Erythroblast (primary cell): ENCODE data around the gene CYBC1.

Experiments used
- GATA1 ChIP-seq: IDR thresholded peaks from 2 replicates; pipeline ENCODE4 v1.6.1; 2011; ENCODE audit warnings: low read depth, mild to moderate bottlenecking, control low read depth, low read length, moderate library complexity
- POLR2A ChIP-seq: IDR thresholded peaks from 2 replicates; pipeline ENCODE4 v1.6.1; 2011; ENCODE audit warnings: mild to moderate bottlenecking, low read length

- no peak for TF ChIP-seq POLR2A
- no peak for TF ChIP-seq GATA1
These were observed 13.5 kb upstream of the CYBC1 start for GRCh38 chr17:82463925-82464566.
